HG03139 (cell line): Measurements from ENCODE around the gene RHOT1.

Experiments
- ATAC-seq: cut with Tn5 transposase; IDR thresholded peaks from one replicate; pipeline ENCODE4 v1.9.1; 2021; ENCODE audit not compliant: unreplicated experiment

RHOT1 gene

GRCh38 chr17:32266389-32267301 is 124.3 kb downstream of the RHOT1 start:
- ATAC-seq, result no peak

- ATAC-seq, result no peak
Measured at GRCh38 chr17:32267690-32268205, 125.4 kb downstream of the RHOT1 start.

- no peak for ATAC-seq
Measured at GRCh38 chr17:32268734-32269288, 126.5 kb downstream of the RHOT1 start.

GRCh38 chr17:32269377-32269776 is 127.1 kb downstream of the RHOT1 start:
- ATAC-seq, result no peak

- no peak for ATAC-seq
Measured at GRCh38 chr17:32271844-32272243, 129.5 kb downstream of the RHOT1 start.

GRCh38 chr17:32274101-32274500 is 131.8 kb downstream of the RHOT1 start:
- ATAC-seq, result no peak

- no peak for ATAC-seq
Measured at GRCh38 chr17:32274643-32275042, 132.3 kb downstream of the RHOT1 start.
